Neuron (in vitro differentiated cells): ENCODE measurements around the gene SSU72.
"Not testable (repeated sequence)": the region's sequence is repeated elsewhere in the genome, so short reads cannot be mapped to it uniquely, and the experiment has no call there.

Experiments used
- H2AFZ ChIP-seq: one replicate; pipeline ENCODE4 v1.6.1; 2013; ENCODE audit warnings: low read depth, mild to moderate bottlenecking, inconsistent platforms, low read length, moderate library complexity
- H3K27me3 ChIP-seq: one replicate; pipeline ENCODE4 v1.6.1; 2013; ENCODE audit warnings: low read length; ENCODE audit not compliant: insufficient read depth
- H3K36me3 ChIP-seq: one replicate; pipeline ENCODE4 v1.6.1; 2013; ENCODE audit warnings: low read length; ENCODE audit not compliant: insufficient read depth
- H3K4me1 ChIP-seq: one replicate; pipeline ENCODE4 v1.6.1; 2013; ENCODE audit warnings: low read length; ENCODE audit not compliant: insufficient read depth
- H3K4me3 ChIP-seq: 2 replicates; pipeline ENCODE4 v1.5.1; 2013; ENCODE audit warnings: mild to moderate bottlenecking, low read length, moderate library complexity
- H3K9me3 ChIP-seq: one replicate; pipeline ENCODE4 v1.6.1; 2013; ENCODE audit warnings: low read length

SSU72 gene

DNA sequence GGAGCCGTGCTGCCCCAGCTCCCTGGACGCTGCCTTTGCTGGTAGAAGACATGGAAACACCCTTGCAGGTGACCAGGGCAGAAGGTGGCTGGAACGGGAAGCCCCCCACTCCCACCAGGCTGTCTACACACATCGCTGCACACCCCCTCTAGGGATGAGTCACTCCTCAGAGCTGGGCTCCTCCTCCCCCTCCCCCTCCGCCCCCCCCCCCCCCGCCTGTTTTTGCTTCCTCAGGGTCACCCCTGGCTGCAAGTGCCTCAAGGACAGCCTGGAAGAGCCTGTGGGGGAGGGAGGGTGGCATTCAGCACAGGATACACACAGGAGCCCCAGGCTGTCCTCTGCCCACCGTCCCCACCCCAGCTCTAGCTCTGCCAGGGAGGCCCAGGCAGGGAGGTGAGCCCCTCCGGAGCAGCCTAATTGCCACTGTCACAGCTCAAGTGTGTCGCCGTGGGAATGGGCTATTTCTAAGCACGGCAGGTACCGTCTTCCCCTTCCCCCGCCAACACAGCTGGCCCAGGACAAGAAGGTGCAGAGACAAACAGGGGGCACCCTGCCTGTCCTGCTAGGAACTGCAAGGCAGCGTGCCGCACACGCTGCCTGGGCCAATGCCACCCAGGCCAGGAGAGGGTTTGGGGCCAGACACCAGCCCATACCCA lies 22.7 kb upstream of the SSU72 start:
- Histone ChIP-seq H3K4me1 (peaks cover 15% of the 10 kb centered on the region), H3K9me3 (no peaks in the 10 kb centered on the region), H3K36me3 (no peaks in the 10 kb centered on the region), H2AFZ (no peak overlapping the region), H3K27me3 (no peaks in the 10 kb centered on the region), H3K4me3 (no peak overlapping the region)

DNA sequence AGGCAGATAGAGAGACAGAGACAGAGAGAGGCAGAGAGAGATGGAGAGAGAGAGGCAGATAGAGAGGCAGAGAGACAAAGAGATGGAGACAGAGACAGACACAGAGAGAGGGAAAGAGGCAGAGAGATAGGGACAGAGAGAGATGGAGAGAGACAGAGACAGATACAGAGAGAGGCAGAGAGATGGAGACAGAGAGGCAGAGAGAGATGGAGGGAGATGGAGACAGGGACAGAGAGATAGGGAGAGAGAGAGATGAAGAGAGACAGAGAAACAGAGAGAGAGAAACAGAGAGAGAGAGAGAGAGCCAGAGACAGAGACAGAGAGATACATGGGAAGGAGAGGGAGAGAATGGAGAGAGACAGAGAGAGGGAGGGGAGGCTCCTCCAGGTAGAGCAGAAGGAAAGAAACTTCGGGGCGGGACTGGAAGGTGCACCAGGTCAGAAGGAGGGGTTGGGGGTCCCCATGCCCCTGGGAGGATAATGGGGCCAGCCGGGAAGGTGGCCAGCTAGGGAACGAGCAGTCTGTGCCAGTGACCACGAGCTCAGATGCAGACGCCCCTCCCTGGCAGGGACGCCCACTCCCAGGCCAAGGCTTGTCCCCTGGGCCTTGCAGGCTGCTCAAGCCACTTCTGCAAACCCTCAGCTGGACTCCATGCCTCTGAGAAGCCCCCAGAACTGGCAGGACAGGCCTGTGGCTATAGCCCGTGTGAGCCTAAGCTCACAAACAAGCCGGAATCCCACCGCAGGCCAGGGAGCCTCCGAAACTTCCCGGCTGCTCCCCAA lies 22.0 kb upstream of the SSU72 start:
- no peak overlapping the region for H3K4me3 ChIP-seq
- H3K9me3 ChIP-seq: no peaks in the 10 kb centered on the region
- no peak overlapping the region for H2AFZ ChIP-seq
- H3K36me3 ChIP-seq: no peaks in the 10 kb centered on the region
- peaks cover 15% of the 10 kb centered on the region for H3K4me1 ChIP-seq
- no peaks in the 10 kb centered on the region for H3K27me3 ChIP-seq

DNA sequence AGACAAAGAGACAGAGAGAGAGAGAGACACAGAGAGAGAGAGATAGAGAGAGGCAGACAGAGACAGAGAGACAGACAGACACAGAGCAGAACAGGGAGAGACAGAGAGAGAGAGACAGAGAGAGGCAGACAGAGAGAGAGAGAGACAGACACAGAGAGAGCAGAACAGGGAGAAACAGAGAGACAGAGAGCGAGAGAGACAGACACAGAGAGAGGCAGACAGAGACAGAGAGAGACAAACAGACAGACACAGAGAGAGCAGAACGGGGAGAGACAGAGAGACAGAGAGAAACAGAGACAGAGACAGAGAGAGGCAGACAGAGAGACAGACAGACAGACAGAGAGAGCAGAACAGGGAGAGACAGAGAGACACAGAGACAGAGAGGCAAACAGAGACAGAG lies 20.7 kb upstream of the SSU72 start:
- not testable (repeated sequence) for H2AFZ ChIP-seq, H3K9me3 ChIP-seq, H3K27me3 ChIP-seq, H3K4me3 ChIP-seq, H3K36me3 ChIP-seq
- peaks cover 12% of the 10 kb centered on the region for H3K4me1 ChIP-seq

DNA sequence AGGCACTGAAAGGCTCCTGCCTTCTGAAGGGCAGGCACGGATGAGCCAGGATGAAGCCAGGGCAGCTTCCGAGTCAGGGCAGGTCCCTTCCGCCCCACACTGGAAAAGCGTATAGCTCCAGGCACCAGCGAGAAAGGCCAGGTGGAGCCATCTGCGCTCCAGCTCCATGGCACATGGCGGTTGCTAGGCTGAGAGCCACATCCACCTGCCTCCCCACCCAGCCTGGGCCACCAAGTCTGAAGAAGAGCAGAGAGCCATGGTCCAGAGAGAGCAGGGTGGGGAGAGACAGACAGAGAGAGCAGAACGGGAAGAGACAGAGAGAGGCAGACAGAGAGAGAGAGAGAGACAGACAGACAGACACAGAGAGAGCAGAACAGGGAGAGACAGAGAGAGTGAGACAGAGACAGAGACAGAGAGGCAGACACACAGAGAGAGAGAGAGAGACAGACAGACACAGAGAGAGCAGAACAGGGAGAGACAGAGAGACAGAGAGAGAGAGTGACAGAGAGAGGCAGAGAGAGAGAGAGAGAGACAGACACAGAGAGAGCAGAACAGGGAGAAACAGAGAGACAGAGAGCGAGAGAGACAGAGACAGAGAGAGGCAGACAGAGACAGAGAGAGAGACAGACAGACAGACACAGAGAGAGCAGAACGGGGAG lies 20.1 kb upstream of the SSU72 start:
- Histone ChIP-seq H3K36me3 (no peaks in the 10 kb centered on the region), H3K4me1 (peaks cover 10% of the 10 kb centered on the region), H3K4me3 (no peak overlapping the region), H3K9me3 (peaks cover 2% of the 10 kb centered on the region), H3K27me3 (peaks cover 2% of the 10 kb centered on the region), H2AFZ (no peak overlapping the region)

DNA sequence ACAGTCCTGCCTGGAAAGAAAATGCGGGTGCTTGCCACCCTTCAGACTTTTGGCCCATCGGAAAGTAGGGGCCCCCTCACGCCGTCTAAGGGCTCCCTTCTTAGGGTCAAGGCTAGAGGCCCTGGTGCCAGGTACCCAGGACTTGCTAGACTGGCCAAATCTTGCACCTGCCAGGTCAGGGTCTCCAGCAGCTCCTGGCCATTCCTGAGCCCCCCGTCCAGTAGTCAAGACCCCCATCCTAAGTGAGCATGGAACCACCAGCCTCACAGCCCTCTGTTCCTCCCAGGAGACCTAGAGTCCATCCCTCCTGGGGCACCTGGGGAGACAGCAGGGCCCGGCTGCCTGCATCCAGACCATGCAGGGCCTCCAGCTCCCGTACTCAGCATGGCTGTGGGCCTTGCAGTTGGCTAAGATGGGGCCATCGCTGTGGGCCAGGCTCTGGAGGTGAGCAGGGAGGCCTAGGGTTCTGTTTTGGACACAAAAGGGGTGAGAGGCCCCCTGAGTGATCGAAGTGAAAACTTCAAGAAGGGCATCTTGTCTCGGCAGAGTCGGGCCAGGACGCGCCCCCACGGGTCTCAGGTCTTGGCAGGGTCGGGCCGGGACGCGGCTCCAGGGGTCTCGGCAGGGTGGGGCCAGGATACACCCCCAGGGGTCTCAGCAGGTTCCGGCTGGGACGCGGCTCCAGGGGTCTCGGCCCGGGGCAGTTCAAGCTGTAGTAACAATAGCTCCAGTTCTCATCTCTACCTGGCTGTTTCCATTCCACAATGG lies 19.4 kb upstream of the SSU72 start:
- Histone ChIP-seq H3K36me3 (no peaks in the 10 kb centered on the region), H3K9me3 (peaks cover 2% of the 10 kb centered on the region), H3K4me1 (peaks cover 10% of the 10 kb centered on the region), H3K27me3 (peaks cover 2% of the 10 kb centered on the region), H3K4me3 (no peak overlapping the region), H2AFZ (no peak overlapping the region)

DNA sequence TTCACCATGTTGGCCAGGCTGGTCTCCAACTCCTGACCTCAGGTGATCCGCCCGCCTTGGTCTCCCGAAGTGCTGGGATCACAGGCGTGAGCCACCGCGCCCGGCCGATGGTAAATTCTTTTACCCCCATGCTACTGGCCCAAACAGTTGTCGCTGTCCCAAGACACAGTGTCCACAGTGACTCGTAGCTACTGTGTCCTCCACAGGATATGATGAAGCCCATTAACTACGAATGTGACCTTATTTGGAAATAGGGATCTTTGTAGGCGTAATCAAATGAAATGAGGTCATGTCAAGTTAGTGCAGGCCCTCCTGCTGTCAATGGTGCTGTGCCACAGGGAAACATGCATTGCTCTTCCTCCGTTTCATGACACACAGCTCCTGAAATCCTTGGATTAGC lies 16.8 kb upstream of the SSU72 start:
- peaks cover 2% of the 10 kb centered on the region for H3K9me3 ChIP-seq
- no peaks in the 10 kb centered on the region for H3K36me3 ChIP-seq
- H3K4me1 ChIP-seq: peaks cover 2% of the 10 kb centered on the region
- H3K27me3 ChIP-seq: peaks cover 2% of the 10 kb centered on the region
- no peak overlapping the region for H2AFZ ChIP-seq
- no peak overlapping the region for H3K4me3 ChIP-seq

DNA sequence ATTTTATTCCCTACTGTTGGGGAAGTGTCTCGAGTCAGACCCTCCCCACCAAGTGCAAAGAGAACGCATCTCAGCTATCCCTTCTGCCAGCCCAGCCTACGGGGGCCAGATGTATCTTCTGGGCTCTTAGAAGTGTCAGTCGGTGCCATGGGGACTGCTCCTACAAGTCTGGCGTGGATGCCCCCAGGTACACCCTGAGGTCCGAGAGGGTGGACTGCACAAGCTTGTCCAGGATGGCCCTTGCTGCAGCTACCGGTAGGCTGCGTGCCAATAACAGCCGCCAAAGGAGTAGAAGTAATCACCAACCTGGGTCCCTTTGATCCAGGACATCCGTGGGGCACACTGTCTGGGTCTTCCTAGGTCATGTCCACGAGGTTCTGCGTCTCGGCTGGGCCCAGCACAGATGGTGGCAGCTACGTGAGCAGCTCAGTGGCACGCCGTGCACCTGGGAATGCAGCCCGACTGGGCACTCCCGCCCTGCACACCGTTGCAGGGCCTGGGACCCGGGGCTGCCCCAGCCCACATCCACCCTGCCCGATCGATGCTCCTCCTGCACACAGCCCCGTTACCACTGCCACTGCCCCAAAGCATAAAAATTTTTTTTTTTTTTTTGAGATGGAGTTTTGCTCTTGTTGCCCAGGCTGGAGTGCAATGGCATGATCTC lies 8.8 kb upstream of the SSU72 start:
- Histone ChIP-seq H3K9me3 (peaks cover 3% of the 10 kb centered on the region), H3K4me1 (peaks cover 3% of the 10 kb centered on the region), H3K27me3 (peaks cover 28% of the 10 kb centered on the region), H3K36me3 (no peaks in the 10 kb centered on the region), H2AFZ (no peak overlapping the region), H3K4me3 (no peak overlapping the region)

DNA sequence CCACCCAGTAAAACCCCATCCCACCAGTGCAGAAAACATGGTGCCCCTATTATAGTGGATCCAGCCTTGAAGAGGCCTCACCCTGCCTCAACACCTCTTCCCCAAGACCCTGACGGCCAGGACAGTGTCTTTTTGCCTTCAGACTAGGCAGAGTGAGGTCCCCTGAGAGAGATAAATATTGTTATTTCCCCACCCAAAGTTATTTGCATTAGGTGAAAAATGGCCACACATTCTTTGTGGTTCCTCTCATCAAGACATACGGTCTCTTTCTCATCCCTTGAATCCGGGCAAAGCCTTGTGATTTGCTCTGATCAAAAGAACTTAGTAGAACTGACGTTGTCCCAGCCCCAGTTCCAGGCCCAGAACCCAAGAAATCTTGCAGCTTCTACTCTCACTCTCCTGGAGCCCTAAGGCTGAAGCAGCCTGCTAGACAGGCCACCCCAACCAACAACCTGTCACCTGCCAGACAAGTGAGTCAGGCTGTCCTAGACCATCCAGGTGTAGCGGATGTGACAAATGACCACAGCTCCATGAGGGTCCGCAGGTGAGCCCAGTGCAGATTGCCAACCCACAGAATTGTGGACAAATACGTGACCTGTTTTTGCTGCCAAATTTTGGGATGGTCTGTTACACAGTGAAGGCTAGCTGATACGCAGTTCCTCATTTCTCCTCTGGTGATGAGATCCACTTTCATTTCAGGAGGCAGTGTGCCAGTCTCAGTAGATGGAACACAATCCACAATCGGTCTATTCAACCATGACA lies 8.1 kb upstream of the SSU72 start:
- Histone ChIP-seq H2AFZ (no peak overlapping the region), H3K36me3 (no peaks in the 10 kb centered on the region), H3K9me3 (peaks cover 3% of the 10 kb centered on the region), H3K4me1 (peaks cover 3% of the 10 kb centered on the region), H3K4me3 (no peak overlapping the region), H3K27me3 (peaks cover 29% of the 10 kb centered on the region)

DNA sequence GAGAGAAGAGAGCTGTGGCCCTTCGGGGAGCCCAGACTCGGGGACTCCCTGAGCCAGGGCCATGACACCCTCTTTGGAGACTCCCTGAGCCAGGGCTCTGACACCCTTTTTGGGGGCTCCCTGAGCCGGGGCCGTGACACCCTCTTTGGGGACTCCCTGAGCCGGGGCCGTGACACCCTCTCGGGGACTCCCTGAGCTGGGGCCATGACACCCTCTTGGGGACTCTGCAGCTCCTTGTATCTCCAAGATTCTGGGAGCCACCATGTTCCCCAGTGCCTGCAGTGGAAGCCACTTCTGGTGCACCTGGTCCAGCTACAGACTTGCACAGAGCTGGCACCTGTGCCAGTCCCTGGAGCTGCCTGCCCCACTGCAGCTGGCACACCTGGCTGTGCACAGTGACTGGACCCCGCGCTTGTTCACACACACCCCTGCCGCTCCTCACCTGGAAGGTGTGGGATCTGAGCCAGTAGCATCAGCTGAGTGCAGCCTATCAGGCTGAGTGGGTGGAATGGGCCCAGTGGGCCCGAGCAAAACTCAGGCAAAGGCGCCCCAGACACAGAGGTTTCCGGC lies 3.8 kb upstream of the SSU72 start:
- Histone ChIP-seq H3K9me3 (peaks cover under 1% of the 10 kb centered on the region), H3K27me3 (peaks cover 22% of the 10 kb centered on the region), H3K4me1 (peaks cover 12% of the 10 kb centered on the region), H3K36me3 (no peaks in the 10 kb centered on the region), H3K4me3 (no peak overlapping the region), H2AFZ (no peak overlapping the region)

DNA sequence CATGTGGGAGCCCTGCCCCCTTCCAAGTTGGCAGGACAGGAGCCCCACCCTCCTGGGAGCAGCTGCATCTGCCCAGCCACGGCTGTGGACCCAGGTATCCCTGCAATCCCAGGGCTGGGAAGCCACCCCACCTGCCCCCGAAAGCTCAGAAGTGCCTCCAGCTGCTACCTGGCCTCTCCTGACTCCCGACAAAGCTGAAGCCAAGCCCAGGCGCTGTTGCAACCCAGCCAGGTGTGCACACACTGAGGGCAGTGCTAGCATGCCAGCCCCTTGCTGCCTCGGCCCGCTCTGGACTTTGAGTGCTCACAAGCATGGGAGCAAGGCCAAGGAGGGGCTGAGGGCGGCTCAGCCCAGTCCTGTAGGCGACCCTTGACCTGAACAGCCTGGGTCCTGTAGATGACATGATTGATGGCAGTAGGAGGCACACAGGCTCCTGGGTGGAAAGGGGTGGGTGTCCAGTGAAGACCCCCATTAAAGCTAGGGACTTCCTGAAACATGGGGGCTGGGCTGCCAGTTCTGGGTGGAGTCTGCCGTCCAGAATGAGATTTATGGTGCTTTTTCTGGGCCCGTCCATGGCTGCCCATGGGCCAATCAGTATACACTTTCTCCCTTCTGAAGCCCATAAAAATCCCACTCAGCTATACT lies 2.8 kb upstream of the SSU72 start:
- Histone ChIP-seq H3K9me3 (no peaks in the 10 kb centered on the region), H3K4me1 (peaks cover 16% of the 10 kb centered on the region), H3K36me3 (no peaks in the 10 kb centered on the region), H3K4me3 (no peak overlapping the region), H2AFZ (no peak overlapping the region), H3K27me3 (peaks cover 12% of the 10 kb centered on the region)

DNA sequence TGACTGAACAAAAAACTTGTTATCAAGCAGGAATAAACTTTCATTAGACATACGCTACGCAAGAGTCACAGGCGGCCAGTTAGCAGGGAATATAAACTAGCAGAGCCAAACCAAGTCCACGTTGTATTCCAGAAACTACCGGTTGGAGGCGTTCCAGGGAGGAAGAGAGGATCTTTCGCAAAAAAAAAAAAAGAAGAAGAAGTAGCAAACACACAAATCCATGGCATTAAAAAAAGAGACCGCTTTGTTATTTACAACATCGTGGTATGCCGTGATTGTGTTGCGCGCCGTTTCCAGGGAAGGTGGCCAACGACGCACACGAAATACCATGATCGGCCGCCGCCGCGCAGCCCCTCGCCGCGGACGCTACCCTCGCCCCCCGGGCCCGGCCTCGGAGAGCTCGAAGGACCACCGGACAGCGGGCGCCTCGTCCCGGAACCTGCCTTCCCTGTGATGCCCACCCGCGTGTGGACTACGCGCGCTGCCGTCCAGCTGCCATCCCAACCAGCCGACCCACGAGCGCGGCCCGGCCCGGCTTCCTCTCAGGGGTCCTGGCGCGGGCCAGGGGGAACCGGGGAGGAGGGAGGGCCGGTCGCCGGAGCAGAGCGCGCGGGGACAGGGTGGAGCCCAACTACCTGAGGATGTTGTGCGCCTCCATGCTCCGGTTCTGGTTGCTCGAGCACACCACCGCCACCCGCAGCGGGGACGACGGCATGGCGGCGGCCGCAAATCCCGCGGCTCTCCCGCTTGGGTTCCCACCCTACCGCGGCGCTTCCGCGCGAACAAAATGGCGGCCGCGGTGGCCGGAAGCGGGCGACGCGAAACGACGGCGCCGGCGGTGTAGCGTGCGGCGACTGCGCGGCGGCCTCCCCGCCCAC lies 581 bp downstream of the SSU72 start:
- peaks cover 11% of the 10 kb centered on the region for H3K36me3 ChIP-seq
- no peaks in the 10 kb centered on the region for H3K9me3 ChIP-seq
- peak overlapping the region; percentile 88 for H3K4me3 ChIP-seq
- H3K4me1 ChIP-seq: peaks cover 13% of the 10 kb centered on the region
- H3K27me3 ChIP-seq: peaks cover 7% of the 10 kb centered on the region
- H2AFZ ChIP-seq: peak overlapping the region; percentile 22
